NOMO-1 treated with dmso at 0.1 percent for 144 hours (cell line): ENCODE results near the gene UBE2V1.
"Not testable (repeated sequence)": the region's sequence is repeated elsewhere in the genome, so short reads cannot be mapped to it uniquely, and the experiment has no call there.

ENCODE experiments used
- DNase-seq: peaks from one replicate; lab custom pipeline; 2025; ENCODE audit not compliant: unreplicated experiment; lab: John Stamatoyannopoulos, UW

The UBE2V1 gene

GRCh38 chr20:50112512-50113419, at the start of gene UBE2V1:
TSS of gene UBE2V1 (minus strand) at chr20:50113150. CDS start at chr20:50113128, 22 bp downstream.
- DNase-seq = peak; percentile 49

GRCh38 chr20:50161494-50161893, 48.5 kb upstream of the UBE2V1 start:
- DNase-seq = not testable (repeated sequence)

- peak; percentile 86 for DNase-seq
Measured at GRCh38 chr20:50153500-50154377, 40.8 kb upstream of the UBE2V1 start, which contains the start of gene PEDS1. TSS of gene PEDS1 (minus strand) at chr20:50153723. CDS start at chr20:50153637, 86 bp downstream.

- DNase-seq = no peak
Measured at GRCh38 chr20:50153153-50153499, 40.2 kb upstream of the UBE2V1 start.

- no peak for DNase-seq
Measured at GRCh38 chr20:50152394-50153152, 39.6 kb upstream of the UBE2V1 start.

GRCh38 chr20:50151034-50151743, 38.2 kb upstream of the UBE2V1 start:
- no peak for DNase-seq

GRCh38 chr20:50149481-50150254, 36.7 kb upstream of the UBE2V1 start:
- DNase-seq = no peak

GRCh38 chr20:50146732-50147662, 34.0 kb upstream of the UBE2V1 start:
- DNase-seq = peak; percentile 76

GRCh38 chr20:50146214-50146613, 33.3 kb upstream of the UBE2V1 start:
- no peak for DNase-seq

- DNase-seq = no peak
Measured at GRCh38 chr20:50145566-50145965, 32.6 kb upstream of the UBE2V1 start.

GRCh38 chr20:50144362-50144761, 31.4 kb upstream of the UBE2V1 start:
- DNase-seq = peak; percentile 10

- DNase-seq = no peak
Measured at GRCh38 chr20:50142812-50143211, 29.9 kb upstream of the UBE2V1 start.

- no peak for DNase-seq
Measured at GRCh38 chr20:50141811-50142561, 29.0 kb upstream of the UBE2V1 start.

GRCh38 chr20:50141018-50141675, 28.2 kb upstream of the UBE2V1 start:
- DNase-seq = no peak

- no peak for DNase-seq
Measured at GRCh38 chr20:50140339-50140859, 27.4 kb upstream of the UBE2V1 start.

GRCh38 chr20:50138479-50139393, 25.8 kb upstream of the UBE2V1 start:
- no peak for DNase-seq
